GM10847 (cell line): ENCODE results near the gene CFAP54.

Experiments
- POLR2A ChIP-seq: IDR thresholded peaks from 2 replicates; pipeline ENCODE4 v1.6.1; 2011; ENCODE audit not compliant: insufficient read length; ENCODE audit errors: extremely low read depth

Gene CFAP54

DNA sequence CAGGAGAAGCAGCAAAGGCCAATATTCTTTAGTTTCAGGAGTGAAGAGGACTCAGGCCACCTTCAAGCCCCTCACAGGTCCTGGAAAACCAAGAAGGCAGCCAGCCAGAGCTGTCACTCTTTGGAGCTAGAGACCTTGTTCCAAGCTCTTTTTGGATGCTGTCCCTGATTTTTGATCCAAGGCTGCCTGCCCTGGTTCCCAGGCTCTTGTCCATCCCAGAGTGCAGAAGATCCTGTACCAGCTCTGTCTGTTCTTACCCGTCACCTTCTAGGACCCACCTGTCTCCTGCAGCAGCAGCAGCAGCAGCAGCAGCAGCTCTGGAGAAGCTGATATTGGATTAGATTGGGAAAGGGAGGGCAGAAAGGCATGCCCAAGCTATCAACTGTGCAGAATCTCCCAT is 260.6 kb downstream of the CFAP54 start:
- TF ChIP-seq POLR2A, result no peak

DNA sequence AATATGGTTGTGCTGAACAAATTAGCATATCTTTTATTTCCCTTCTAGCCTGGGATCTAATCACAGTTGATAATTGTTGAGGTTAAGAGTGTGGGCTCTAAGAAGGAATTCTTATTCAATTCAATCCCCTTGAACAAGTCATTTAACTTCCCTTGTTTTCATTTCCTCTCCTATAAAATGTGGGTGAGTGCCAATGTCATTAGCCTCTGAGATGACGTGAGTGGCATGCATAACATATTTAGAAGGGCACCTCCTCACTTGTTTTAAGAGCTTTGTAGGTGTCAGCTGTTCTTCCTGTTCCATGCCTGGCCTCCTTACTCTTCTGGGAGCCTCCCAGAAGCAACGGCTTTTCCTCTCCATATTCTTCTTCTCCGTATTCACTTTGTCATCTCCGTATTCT is 262.2 kb downstream of the CFAP54 start:
- TF ChIP-seq POLR2A, result no peak

DNA sequence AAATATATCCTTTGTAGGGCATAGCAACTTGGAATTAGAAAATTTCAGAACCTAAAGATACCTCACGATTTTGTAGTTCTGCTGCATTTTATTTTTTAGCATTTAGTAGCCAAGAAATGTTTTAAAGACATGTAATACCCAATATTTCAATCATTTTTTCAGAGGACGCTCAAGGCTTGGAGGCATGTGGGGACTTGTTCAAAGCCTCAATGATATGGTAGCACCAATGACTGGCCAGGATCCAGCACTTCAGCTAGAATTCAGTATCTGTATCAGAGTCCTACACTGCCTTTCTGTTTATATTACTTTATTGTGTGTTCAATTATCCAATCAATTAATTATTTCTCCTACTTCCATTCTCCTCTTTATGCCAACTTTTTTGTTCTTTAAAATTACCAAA is 262.8 kb downstream of the CFAP54 start:
- TF ChIP-seq POLR2A, result no peak

DNA sequence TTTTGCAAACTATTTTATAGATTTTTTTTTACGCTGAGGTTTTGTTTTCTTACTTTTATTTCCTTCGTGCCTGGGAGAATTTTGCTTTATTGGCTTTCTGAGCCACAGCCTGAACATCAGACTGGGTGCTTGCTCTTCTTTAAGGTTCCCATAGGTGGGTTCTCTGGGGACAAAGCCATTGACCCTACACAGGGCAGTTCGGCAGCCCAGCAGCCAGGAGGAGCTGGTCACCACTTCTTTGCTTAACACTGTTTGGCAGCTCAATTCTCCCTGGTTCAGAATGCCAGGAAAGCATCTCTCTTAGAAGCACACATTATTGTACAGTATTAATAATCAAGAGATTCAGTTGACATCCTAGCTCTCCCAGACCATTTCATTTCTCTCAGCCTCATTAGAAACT is 276.9 kb downstream of the CFAP54 start:
- TF ChIP-seq POLR2A, result no peak

DNA sequence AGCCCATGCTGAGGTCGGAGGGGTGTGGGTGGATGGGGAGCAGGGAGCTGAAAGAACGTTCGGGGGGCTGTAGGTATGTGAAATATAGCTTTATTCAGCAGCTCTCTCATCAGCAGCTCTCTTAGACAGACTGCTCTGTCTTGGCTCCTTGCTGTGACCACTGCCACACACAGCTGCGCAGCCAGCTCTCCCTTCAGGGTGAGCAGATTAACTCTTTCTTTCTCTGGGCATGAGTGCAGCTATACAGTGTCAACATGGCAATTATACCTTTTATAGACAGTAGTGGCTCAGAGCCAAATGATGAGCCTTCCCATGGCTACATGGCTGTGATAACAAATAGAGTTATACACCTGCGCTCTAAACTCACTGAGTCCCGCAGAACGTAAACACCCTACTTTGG is 280.0 kb downstream of the CFAP54 start:
- no peak for TF ChIP-seq POLR2A

DNA sequence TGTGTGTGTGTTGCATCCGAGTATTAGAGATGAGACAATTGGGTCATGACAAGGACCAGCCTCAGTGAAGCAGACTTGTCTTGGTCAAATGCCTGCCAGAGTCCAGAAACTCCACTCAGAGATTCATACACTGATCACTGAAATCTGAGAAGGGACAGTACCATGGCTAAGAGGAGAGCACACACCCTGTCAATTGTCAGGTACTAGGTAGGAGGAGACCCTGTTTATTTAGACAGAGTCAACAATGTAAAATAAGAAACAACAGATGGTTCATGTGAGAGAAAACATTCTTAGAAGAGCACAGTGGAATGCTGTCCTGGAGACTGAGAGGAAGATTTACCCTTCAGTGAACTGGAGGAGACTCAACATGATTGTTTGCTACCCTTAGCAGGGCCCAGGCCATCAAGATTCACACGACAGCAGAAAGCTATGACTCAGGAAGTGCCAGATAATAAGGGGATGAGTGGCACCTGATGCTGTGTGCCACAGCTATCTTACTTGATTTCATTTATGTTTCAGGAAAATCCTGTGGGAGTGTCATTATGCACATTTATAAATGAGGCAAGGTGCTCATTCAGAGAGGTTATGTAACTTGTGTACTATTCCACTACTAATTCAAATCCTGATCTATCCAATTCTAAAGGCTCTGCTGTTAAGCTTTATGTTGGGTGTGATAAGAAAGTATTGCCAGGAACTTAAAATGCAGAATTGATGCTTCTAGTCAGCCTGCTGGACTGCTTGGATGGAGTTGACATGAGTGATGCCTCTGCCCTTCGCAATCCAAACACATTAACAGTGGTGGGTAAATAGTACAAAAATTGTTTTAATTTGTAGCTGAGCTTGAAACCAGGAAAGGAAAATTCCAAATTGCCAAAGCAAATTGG is 281.1 kb downstream of the CFAP54 start:
- TF ChIP-seq POLR2A, result no peak

DNA sequence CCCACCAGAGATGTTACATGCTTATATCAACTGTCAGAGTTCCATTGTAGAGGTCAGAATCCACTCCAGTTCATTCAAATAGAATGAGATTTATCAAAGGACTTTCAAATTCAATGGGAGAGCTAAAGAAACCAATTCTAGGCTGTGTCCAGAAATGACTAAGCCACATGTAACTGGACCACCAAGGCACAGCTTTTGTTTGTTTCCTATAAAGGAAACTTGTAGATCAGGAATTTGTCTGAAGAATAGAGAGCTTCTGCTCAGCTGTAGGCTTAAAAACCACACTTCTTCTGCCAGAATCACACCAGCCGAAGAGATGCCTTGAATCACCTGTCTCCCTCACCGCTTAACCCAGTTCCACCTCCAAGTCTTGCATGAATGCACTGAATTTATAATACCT is 283.7 kb downstream of the CFAP54 start:
- no peak for TF ChIP-seq POLR2A

DNA sequence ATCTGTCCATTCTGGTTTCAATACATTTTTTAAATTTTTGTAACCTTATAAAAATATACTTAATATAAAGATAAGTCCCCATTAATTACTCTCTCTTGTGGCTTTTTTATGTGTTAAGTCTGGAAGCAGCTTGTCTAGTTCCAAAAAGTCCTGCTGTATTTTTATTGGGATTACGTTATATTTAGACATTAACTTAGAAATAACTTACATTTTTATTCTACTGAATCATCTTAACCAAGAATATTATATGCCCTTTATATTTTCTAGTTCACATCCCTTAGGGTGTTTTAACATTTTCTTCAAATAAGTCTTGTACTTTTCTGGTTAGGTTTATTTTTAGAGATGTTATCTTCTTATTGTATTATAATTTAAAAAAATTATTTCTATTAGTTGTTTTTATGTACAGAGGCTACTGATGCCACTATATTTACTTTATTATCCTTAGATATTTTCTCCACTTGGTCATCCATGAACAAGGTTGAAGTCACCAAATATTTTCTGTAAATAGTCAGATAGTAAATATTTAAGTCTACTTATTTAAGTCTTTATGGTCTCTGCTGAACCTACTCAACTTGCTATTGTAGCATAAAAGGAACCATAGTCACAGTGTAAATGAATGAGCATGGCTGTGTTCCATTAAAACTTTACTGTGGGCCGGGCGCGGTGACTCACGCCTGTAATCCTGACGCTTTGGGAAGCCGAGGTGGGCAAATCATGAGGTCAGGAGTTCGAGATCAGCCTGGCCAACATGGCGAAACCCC is 285.3 kb downstream of the CFAP54 start:
- no peak for TF ChIP-seq POLR2A

DNA sequence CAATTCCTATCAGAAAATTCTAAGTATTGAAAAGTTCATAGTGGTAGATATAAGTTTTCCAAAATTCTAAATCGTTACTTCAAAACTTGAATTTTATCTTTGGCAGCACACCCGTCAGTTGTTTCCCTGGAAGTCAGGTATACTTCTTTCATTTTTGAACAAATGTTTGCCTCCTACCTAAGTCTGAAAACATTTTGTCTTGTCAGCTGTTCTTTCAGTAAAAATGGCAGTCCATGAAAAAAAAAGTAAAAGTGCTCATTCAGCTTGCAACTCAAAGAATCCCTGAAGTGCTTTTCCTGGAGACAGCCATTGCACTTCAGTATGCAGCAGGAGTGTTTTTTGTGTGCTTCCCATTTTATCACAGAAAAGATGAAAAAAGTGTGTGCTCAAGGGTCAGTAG is 287.5 kb downstream of the CFAP54 start:
- TF ChIP-seq POLR2A, result no peak

DNA sequence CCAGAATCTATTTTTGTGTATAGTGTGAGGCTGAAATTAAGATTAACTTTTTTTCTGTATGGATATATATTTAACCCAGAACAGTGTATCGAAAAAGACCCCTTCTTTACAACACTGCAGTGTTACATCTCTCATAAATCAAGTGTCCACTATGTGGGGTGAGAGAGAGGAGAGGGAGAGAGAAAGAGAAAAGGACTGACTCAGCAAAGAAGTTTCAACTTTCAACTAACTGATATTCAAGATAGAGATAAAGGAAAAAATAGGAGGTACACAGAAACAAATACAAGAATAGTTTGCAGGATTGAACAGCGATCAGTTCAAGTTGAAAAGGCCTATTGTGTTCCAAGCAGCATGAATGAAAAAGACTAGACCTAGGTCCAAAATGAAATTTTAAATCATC is 291.0 kb downstream of the CFAP54 start:
- TF ChIP-seq POLR2A, result no peak

DNA sequence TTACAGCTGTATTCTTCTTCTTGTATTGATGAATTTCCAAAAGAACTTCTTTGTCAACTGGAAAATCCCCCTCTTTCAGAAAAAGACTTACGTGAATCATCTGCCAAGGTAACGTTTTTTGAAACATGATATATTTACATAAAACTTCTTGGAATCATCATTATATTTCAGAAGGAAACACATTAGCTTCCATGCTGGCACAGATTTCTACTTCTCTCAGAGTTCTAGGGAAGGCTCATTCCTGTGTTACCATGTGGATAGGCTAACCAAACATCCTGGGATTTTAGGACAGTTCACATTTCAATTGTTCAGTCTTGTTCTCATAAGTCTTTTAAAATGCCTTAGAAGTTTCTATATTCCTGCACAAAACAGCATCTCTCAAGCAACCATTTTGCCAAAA is 297.4 kb downstream of the CFAP54 start:
- TF ChIP-seq POLR2A, result no peak

DNA sequence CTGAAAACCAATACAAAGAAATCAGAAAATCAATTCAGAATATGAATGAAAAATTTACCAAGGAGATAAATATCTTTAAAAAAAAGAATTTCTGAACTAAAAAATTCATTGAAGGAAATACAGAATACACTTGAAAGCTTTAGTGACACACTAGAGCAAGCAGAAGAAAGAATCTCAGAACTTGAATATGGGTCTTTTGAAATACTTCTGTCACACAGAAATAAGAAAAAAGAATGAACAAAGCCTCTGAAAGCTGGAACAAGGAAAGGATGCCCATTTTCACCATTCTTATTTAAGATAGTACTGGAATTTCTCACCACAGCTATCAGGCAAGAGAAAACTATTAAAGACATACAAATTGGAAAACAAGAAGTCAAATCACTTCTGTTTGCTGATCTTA is 314.6 kb downstream of the CFAP54 start:
- TF ChIP-seq POLR2A, result no peak

DNA sequence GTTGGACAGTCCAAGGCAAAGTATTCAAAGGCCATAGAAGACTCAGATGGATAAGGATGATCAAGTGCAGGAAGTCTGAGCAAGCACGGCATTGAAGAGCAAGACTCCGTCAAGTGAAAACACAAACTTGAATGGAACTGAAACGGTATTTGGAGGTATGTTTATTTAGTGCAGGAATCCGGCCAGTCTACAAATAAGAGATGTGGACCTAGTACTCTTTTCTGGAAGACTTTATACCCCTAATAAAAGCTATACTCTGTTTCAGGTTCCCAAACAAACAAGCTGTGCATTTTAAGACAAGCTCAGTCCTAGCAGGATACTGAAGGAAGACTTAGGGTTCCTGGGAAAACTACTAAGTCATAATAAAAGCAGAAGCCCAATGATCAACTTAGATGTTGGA is 316.9 kb downstream of the CFAP54 start:
- TF ChIP-seq POLR2A, result no peak

DNA sequence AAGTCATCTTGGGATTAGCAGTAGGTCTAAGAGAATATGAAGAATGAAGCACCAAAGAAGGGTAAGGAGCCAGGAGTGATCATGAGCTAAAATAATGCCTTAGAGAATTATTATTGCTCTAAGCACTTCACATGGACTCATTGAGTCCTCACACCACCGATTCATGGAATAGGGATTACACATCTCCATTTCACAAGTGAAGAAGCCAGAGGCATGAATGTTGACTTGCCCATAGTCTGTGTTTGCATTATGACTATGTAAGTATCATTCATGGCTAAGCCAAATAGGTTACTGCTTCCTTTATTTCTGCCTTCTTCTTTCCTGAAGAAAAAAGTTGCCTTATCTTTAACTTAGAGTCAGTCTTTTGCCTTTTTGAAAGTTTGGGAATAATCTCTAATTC is 318.4 kb downstream of the CFAP54 start:
- TF ChIP-seq POLR2A, result no peak

DNA sequence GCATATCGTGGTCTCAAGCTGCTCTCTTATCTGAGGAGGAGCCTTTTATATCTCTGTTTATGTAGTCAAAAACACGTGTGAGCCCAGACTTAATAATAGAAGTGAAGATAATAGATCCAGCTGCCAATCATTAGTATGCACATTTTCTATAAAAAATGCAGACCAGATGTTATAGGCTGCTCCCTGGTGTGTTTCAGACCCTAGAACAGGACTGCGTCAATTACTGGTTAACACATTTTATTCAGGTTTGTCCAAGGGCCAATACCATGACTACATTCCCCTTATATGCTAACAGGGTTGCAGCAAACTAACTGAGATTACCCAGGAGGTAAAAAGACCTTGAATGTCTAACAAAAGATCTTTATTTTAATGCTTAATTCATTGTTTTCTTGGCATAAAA is 319.2 kb downstream of the CFAP54 start:
- no peak for TF ChIP-seq POLR2A

DNA sequence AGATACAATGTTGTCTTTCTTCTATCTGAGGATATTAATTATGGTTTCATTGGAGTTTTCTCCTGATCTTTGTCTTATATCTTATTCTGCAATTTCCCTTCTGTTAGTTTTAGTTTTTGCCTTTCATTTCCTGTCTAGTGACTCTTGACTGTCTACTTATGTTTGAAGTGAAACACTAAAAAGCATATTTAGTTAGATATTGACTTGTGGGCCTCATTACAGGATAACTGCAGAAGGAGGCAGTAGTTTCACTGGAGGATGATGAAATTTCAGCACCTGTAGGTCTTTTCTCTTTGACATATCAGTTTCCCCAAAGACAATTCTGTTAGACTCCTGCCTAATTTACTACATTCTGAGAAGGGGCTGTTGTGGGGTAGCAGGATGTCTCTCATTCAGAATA is 320.1 kb downstream of the CFAP54 start:
- TF ChIP-seq POLR2A, result no peak

DNA sequence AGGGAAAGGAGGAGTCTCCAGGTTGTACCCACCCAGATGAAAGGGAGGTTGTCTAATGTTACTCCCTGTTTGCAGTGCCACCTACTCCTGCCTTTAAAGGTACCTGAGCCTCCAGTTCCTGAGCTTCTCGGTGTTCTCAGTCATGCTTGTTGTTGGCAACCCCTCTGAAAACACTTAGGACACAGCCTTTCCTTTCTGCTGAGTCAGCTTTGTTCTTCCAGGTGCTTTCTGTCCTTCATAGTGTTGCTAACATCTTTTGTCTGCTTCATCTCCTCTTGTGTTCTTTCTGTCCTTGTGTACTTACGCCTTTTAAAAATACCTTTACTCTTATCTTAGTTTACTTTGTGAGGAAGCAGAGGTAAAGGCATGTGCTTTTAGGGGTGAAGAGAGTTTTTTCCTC is 320.7 kb downstream of the CFAP54 start:
- no peak for TF ChIP-seq POLR2A

DNA sequence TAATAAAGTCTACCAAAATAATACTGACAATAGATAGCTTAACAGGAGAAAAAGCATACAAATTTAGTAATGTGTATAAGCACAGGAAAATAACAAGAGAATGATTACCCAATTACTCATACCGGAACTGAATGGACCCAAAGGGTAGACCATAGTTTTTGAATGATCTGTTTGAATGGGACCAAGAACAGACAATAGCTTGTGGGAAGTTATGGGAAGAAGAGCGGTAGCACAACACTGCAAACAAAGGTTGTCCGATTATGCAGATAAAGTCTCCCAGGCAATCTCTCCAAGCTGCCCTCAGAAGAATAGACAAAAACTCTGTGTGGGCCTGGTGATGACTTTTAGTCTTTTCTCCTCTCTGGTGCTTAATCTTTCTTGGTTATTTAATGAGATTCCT is 321.1 kb downstream of the CFAP54 start:
- no peak for TF ChIP-seq POLR2A
